Femur (tissue), 1 donor: Measurements from ENCODE around the gene ADAM30.
"Not testable (repeated sequence)": the region's sequence is repeated elsewhere in the genome, so short reads cannot be mapped to it uniquely, and the experiment has no call there.

Experiments used
- DNase-seq: peaks from one replicate; pipeline ENCODE4 v3.0.0-alpha.2; 2017

Gene ADAM30

GRCh38 chr1:119873135-119874015 is 22.9 kb downstream of the ADAM30 start:
- peak; percentile 82 for DNase-seq

GRCh38 chr1:119871881-119872280 is 24.4 kb downstream of the ADAM30 start:
- no peak for DNase-seq

GRCh38 chr1:119870917-119871596 is 25.3 kb downstream of the ADAM30 start:
- DNase-seq, result peak; percentile 88

- no peak for DNase-seq
Measured at GRCh38 chr1:119869995-119870394, 26.3 kb downstream of the ADAM30 start.

GRCh38 chr1:119868176-119868575 is 28.1 kb downstream of the ADAM30 start:
- no peak for DNase-seq

GRCh38 chr1:119866451-119866850 is 29.9 kb downstream of the ADAM30 start:
- DNase-seq, result no peak

GRCh38 chr1:119865627-119866026 is 30.7 kb downstream of the ADAM30 start:
- DNase-seq, result no peak

GRCh38 chr1:119862276-119862675 is 34.0 kb downstream of the ADAM30 start:
- DNase-seq, result no peak

- DNase-seq, result no peak
Measured at GRCh38 chr1:119861547-119861946, 34.8 kb downstream of the ADAM30 start.

GRCh38 chr1:119859647-119860046 is 36.7 kb downstream of the ADAM30 start:
- DNase-seq, result no peak

- DNase-seq, result not testable (repeated sequence)
Measured at GRCh38 chr1:119858556-119859214, 37.6 kb downstream of the ADAM30 start.

- DNase-seq, result no peak
Measured at GRCh38 chr1:119858126-119858525, 38.2 kb downstream of the ADAM30 start.

- no peak for DNase-seq
Measured at GRCh38 chr1:119853155-119853554, 43.2 kb downstream of the ADAM30 start.

GRCh38 chr1:119844206-119844605 is 52.1 kb downstream of the ADAM30 start:
- DNase-seq, result not testable (repeated sequence)
